Ovary (tissue), 9 donors: Measurements from ENCODE around the gene ATP5F1E. TPM values are rescaled to one million over a fixed set of nuclear protein-coding genes. Genes with fewer than 3 reads are reported as not detected.

Experiments used
- DNase-seq, 5 donors: peaks; one replicate each; pipeline ENCODE4 v3.0.0-alpha.2; 2019 to 2020
- H3K27ac ChIP-seq, 2 donors: fragments of 200-600 bp; one replicate each; pipeline versions ENCODE4 v1.5.1 to v1.8.0; 2019 to 2022
- H3K27me3 ChIP-seq: fragments of 200-600 bp; one replicate; pipeline ENCODE4 v1.8.0; 2022
- H3K36me3 ChIP-seq: fragments of 200-600 bp; sonication (generic); one replicate; pipeline ENCODE4 v1.5.1; 2019
- H3K4me1 ChIP-seq: one replicate; pipeline ENCODE4 v1.8.1; 2013; ENCODE audit warnings: mild to moderate bottlenecking, moderate library complexity; ENCODE audit not compliant: insufficient read depth
- H3K4me3 ChIP-seq: fragments of 200-600 bp; sonication (generic); one replicate; pipeline ENCODE4 v1.5.1; 2017
- H3K9me3 ChIP-seq, 2 donors: fragments of 200-600 bp in 1 of 2; sonication (generic) in 1 of 2; one replicate each; pipeline versions ENCODE4 v1.5.1 to v1.8.1; 2013 to 2019; ENCODE audit warnings: mild to moderate bottlenecking in 1 of 2, moderate library complexity in 1 of 2
- CTCF ChIP-seq, 3 donors: fragments of 450-650 bp in 2 of 3; fragments of 200-600 bp in 1 of 3; IDR thresholded peaks; one replicate each; pipeline versions ENCODE4 v1.5.1 to v1.8.0; 2016 to 2022; ENCODE audit warnings: antibody characterized with exemption in 3 of 3, mild to moderate bottlenecking in 1 of 3
- EP300 ChIP-seq: sonication (generic); formaldehyde crosslinking; IDR thresholded peaks from one replicate; pipeline ENCODE4 v1.6.1; 2017; ENCODE audit warnings: antibody characterized with exemption
- POLR2A ChIP-seq: fragments of 450-650 bp; IDR thresholded peaks from one replicate; pipeline ENCODE4 v1.6.1; 2017; ENCODE audit warnings: antibody characterized with exemption, mild to moderate bottlenecking, moderate library complexity
- WGBS, 3 donors: extraction: QIAGEN DNeasy Blood & Tissue Kit in 1 of 3; methylation state at CpG; one replicate each; pipeline versions ENCODE4 v1.1.5 to v1.1.7; 2013 to 2017; 5-methylcytosine and 5-hydroxymethylcytosine counted together
- intact Hi-C, 4 donors: fragments of 100-400 bp; cut with DNase I; formaldehyde crosslinking; loops; one replicate each; pipeline versions ENCODE4 v1.11.0 to v1.15.1; 2022 to 2023
- polyA plus RNA-seq, 2 donors: library from polyadenylated mRNA; stranded (reverse); fragments of 200-250 nt in 1 of 2; fragments of 350-450 nt in 1 of 2; fragmentation: Illumina TruSeq in 1 of 2; extraction: RNeasy Lipid Tissue Mini Kit (QIAGEN cat#74804) in 1 of 2; gene quantifications; one replicate each; pipeline ENCODE4 v1.2.3, GENCODE V29; 2013 to 2014
- total RNA-seq, 7 donors: library from RNA; depleted of rRNA in 2 of 7; stranded (reverse); fragments of >200 nt in 2 of 7; fragmentation: NEBNext Ultra II Directional in 3 of 7; extraction: Animal tissue kit (Norgen Biotek cat#: 25700) in 3 of 7; gene quantifications; one replicate each; pipeline versions ENCODE4 v1.1.0 to v1.2.4, GENCODE V29; 2016 to 2023
- donor health status: DM: no; HTN: no; CAD: no; lungs with moderate emphysema.
- donor health status: DM: no; HTN: no; CAD: no.
- donor health status: Bipolar disorder and iron deficiency.
- donor health status: DM: yes; HTN: yes; CAD: no.
- donor health status: DM: no; HTN: no; CAD: no.
- donor health status: DM: yes; HTN: yes; CAD: no.

Gene ATP5F1E
- total and polyA plus RNA-seq, 9 donors: 23.2 to 73.1 (median 45.4) TPM

GRCh38 chr20:59019217-59019616 is 12.9 kb downstream of the ATP5F1E start, which contains the start of gene TUBB1:
TUBB1 (plus strand) TSS chr20:59019429; CDS start chr20:59019523, 94 bp downstream.
- H3K27me3 ChIP-seq: no peaks in the 10 kb centered on the region
- TF ChIP-seq POLR2A: no peak
- 96 to 98% (median 98%) methylated on average over 5 of the region's 5 CpGs for WGBS, 3 donors
- H3K4me1 ChIP-seq: peaks cover 7% of the 10 kb centered on the region
- intact Hi-C loops: no loop called here
- no peaks in the 10 kb centered on the region for H3K36me3 ChIP-seq
- no peak for DNase-seq
- no peak within 1 kb of the TSS for H3K4me3 ChIP-seq
- H3K27ac ChIP-seq: no peak within 1 kb of the TSS
- H3K9me3 ChIP-seq: no peaks in the 10 kb centered on the region

GRCh38 chr20:59018817-59019216 is 13.3 kb downstream of the ATP5F1E start:
- TF ChIP-seq EP300 (no peak), POLR2A (no peak), CTCF (IDR thresholded peaks at IDR 0.05) (no peak)
- no peak for DNase-seq
- Histone ChIP-seq H3K4me1 (peaks cover 7% of the 10 kb centered on the region), H3K36me3 (no peaks in the 10 kb centered on the region), H3K4me3 (no peak overlapping the region), H3K27ac (no peak overlapping the region), H3K27me3 (no peaks in the 10 kb centered on the region), H3K9me3 (no peaks in the 10 kb centered on the region)
- intact Hi-C loops: no loop called here
- WGBS, 3 donors: 90 to 96% (median 93%) methylated on average over 10 of the region's 10 CpGs

GRCh38 chr20:59017493-59018231 is 14.5 kb downstream of the ATP5F1E start:
- intact Hi-C loops: no loop called here
- H3K4me3 ChIP-seq: no peak overlapping the region
- 88 to 91% (median 90%) methylated on average over 16 of the region's 16 CpGs for WGBS, 3 donors
- H3K27ac ChIP-seq: peak overlapping the region in 1 of 2 donors; percentile 54
- no peaks in the 10 kb centered on the region for H3K36me3 ChIP-seq
- no peak for TF ChIP-seq CTCF (IDR thresholded peaks at IDR 0.05)
- TF ChIP-seq EP300: no peak
- no peaks in the 10 kb centered on the region for H3K27me3 ChIP-seq
- DNase-seq: no peak
- H3K4me1 ChIP-seq: peaks cover 7% of the 10 kb centered on the region
- no peaks in the 10 kb centered on the region for H3K9me3 ChIP-seq

DNA sequence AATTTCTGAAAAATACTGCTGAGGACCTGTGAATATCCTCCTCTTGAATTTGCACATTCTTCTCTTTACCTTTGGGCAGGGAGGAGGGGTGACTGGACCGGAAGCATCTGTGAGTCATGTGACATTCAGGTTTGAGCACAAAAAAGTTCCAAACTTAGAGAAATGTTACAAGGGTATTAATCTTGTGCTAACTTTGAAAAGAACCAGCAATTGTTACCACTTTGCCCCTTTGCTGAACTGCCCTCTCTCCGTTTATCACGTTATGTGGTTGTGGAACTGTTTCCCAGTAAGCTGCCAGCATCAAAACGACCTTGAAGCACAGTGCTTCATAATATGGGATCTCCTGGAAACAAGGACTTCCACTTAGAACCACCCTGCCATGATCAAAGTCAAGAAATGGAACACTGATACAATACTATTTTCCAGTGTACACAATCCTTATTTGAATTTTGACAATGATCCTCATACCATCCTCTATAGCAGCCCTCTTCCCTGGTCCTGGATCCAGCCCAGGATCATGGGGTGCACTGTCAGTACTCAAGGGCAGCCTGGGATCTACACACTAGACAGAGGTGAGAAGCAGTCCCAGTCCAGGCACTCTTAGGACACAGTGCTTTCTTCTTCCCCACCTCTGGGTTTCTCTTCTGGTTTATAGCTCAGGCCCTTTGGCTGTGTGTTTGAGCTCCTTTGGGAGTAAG is 15.2 kb downstream of the ATP5F1E start:
- Histone ChIP-seq H3K4me1 (peaks cover 7% of the 10 kb centered on the region), H3K27ac (peak overlapping the region in 1 of 2 donors; percentile 54), H3K27me3 (no peaks in the 10 kb centered on the region), H3K9me3 (no peaks in the 10 kb centered on the region), H3K4me3 (no peak overlapping the region), H3K36me3 (no peaks in the 10 kb centered on the region)
- intact Hi-C loops: no loop called here
- no peak for DNase-seq
- no peak for TF ChIP-seq POLR2A
- no peak for TF ChIP-seq EP300
- no peak for TF ChIP-seq CTCF (IDR thresholded peaks at IDR 0.05)
- 4 to 27% (median 7%) methylated on average over 4 of the region's 4 CpGs for WGBS, 3 donors
